ENCODE measurements around the gene POMC.

GRCh38 chr2:25170888-25171287 is 2.5 kb upstream of the POMC start:
- TF ChIP-seq CTCF (IDR thresholded peaks at IDR 0.05; ENCODE audit: insufficient read depth, low read length, poor library complexity, severe bottlenecking) (no peak), EZH2phosphoT487 (conservative IDR thresholded peaks at IDR 0.05; ENCODE audit: low read length) (no peak)
